Neural cell (in vitro differentiated cells): Measurements from ENCODE around the gene PPFIA4. TPM values are rescaled to one million over a fixed set of nuclear protein-coding genes. Genes with fewer than 3 reads are reported as not detected.

Experiments
- H2AFZ ChIP-seq: fragments of 200-600, 300-800 bp; sonication (generic), shearing (Covaris generic); 2 replicates; pipeline ENCODE4 v1.6.0; 2014; ENCODE audit warnings: low read depth, mild to moderate bottlenecking, antibody characterized with exemption, low read length, moderate library complexity
- H3F3A ChIP-seq: fragments of 200-600 bp; shearing (Covaris generic); 2 replicates; pipeline ENCODE4 v1.6.1; 2016; ENCODE audit warnings: mild to moderate bottlenecking, moderate library complexity, mixed read lengths, antibody characterized with exemption, low read length; ENCODE audit not compliant: insufficient read depth, poor library complexity, severe bottlenecking
- H3K27ac ChIP-seq: fragments of 200-600, 300-800 bp; sonication (generic), shearing (Covaris generic); 2 replicates; pipeline ENCODE4 v1.5.1; 2014; ENCODE audit warnings: mild to moderate bottlenecking, low read length, moderate library complexity
- H3K27me3 ChIP-seq: fragments of 300-800, 200-600 bp; sonication (generic), shearing (Covaris generic); 2 replicates; pipeline ENCODE4 v1.6.0; 2014; ENCODE audit warnings: mild to moderate bottlenecking, low read depth, low read length, moderate library complexity; ENCODE audit not compliant: insufficient read depth
- H3K36me3 ChIP-seq: fragments of 300-800, 200-600 bp; sonication (generic), shearing (Covaris generic); 2 replicates; pipeline ENCODE4 v1.5.1; 2014; ENCODE audit warnings: mild to moderate bottlenecking, antibody characterized with exemption, low read length, moderate library complexity; ENCODE audit not compliant: insufficient read depth
- H3K4me2 ChIP-seq: fragments of 300-800, 200-600 bp; sonication (generic), shearing (Covaris generic); 2 replicates; pipeline ENCODE4 v1.6.0; 2014; ENCODE audit warnings: mild to moderate bottlenecking, low read length
- H3K4me3 ChIP-seq: fragments of 300-800, 200-600 bp; sonication (generic), shearing (Covaris generic); 2 replicates; pipeline ENCODE4 v1.5.1; 2014; ENCODE audit warnings: mild to moderate bottlenecking, low read length, moderate library complexity
- H3K79me2 ChIP-seq: fragments of 200-600 bp; shearing (Covaris generic); replicated peaks from 2 replicates; pipeline ENCODE4 v1.6.0; 2014; ENCODE audit warnings: mild to moderate bottlenecking, low read length, moderate library complexity; ENCODE audit not compliant: insufficient read depth
- H3K9ac ChIP-seq: fragments of 300-800, 200-600 bp; sonication (generic), shearing (Covaris generic); 2 replicates; pipeline ENCODE4 v1.6.1; 2016; ENCODE audit warnings: mild to moderate bottlenecking, low read length, mixed read lengths
- H3K9me2 ChIP-seq: fragments of 200-600 bp; shearing (Covaris generic); 2 replicates; pipeline ENCODE4 v1.6.1; 2016; ENCODE audit warnings: mild to moderate bottlenecking, low read length, mixed read lengths; ENCODE audit not compliant: insufficient read depth
- H3K9me3 ChIP-seq: fragments of 200-600, 300-800 bp; sonication (generic), shearing (Covaris generic); 2 replicates; pipeline ENCODE4 v1.6.1; 2016; ENCODE audit warnings: mild to moderate bottlenecking, mixed run types, low read length, moderate library complexity, mixed read lengths
- H4K20me1 ChIP-seq: fragments of 200-600 bp; shearing (Covaris generic); 2 replicates; pipeline ENCODE4 v1.6.1; 2016; ENCODE audit warnings: mild to moderate bottlenecking, mixed run types; ENCODE audit not compliant: insufficient read depth
- EP300 ChIP-seq: fragments of 450-650 bp; conservative IDR thresholded peaks from 2 replicates; pipeline ENCODE4 v1.6.1; 2014; ENCODE audit warnings: antibody characterized with exemption, mild to moderate bottlenecking, moderate library complexity; ENCODE audit not compliant: poor library complexity, severe bottlenecking
- EZH2 ChIP-seq: fragments of 200-600, 300-800 bp; shearing (Covaris generic), sonication (generic); IDR thresholded peaks from 2 replicates; pipeline ENCODE4 v1.6.1; 2014; ENCODE audit warnings: antibody characterized with exemption, low read length, borderline replicate concordance, mild to moderate bottlenecking; ENCODE audit not compliant: insufficient read depth, poor library complexity, severe bottlenecking
- MXI1 ChIP-seq: fragments of 450-650 bp; conservative IDR thresholded peaks from 2 replicates; pipeline ENCODE4 v1.6.1; 2014; ENCODE audit warnings: antibody characterized with exemption, mild to moderate bottlenecking; ENCODE audit not compliant: poor library complexity, severe bottlenecking
- POLR2AphosphoS5 ChIP-seq: IDR thresholded peaks from 2 replicates; pipeline ENCODE4 v1.6.1; 2012
- RAD21 ChIP-seq: fragments of 450-650 bp; conservative IDR thresholded peaks from 2 replicates; pipeline ENCODE4 v1.6.1; 2014; ENCODE audit warnings: antibody characterized with exemption, mild to moderate bottlenecking, moderate library complexity
- REST ChIP-seq: IDR thresholded peaks from 2 replicates; pipeline ENCODE4 v1.6.1; 2012; ENCODE audit warnings: borderline replicate concordance
- SMC3 ChIP-seq: fragments of 450-650 bp; conservative IDR thresholded peaks from 2 replicates; pipeline ENCODE4 v1.6.1; 2014; ENCODE audit warnings: antibody characterized with exemption, mild to moderate bottlenecking, moderate library complexity; ENCODE audit not compliant: poor library complexity
- TAF1 ChIP-seq: IDR thresholded peaks from 2 replicates; pipeline ENCODE4 v1.6.1; 2012; ENCODE audit warnings: low read depth
- polyA plus RNA-seq: library from polyadenylated mRNA; depleted of rRNA; stranded (reverse); fragments of >200 nt; gene quantifications from 2 replicates; pipeline ENCODE4 v1.2.3, GENCODE V29; 2014
- TF ChIP-seq, protein P1 (sequence below): fragments of 450-650 bp; IDR thresholded peaks from 2 replicates; pipeline ENCODE4 v1.5.1; 2014; ENCODE audit warnings: antibody characterized with exemption, mild to moderate bottlenecking, moderate library complexity; ENCODE audit not compliant: poor library complexity, severe bottlenecking

Gene PPFIA4
- polyA plus RNA-seq, 1 donor from 2014 or later: 1.6 TPM

DNA sequence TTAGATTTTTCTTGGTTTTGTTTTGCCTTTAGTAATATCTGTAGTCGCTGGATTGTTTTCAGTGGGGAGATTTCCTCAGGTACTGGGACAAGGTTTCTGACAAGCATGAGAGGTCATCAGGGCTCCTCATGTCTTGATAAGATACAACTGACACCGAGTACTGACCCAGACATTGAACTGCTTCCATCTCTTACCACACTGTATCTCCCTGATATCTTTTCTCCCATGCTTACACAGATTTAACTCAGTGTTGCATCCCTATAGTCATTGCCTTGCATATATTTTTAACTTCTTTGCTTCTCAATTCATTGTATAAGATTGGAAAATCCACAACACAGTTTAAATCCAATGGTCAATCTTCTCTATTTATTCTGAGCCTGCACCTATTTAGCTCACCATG is 46.8 kb upstream of the PPFIA4 start:
- H3K9me3 ChIP-seq: no peaks in the 10 kb centered on the region
- no peaks in the 10 kb centered on the region for H3F3A ChIP-seq
- no peaks in the 10 kb centered on the region for H3K36me3 ChIP-seq
- H3K27me3 ChIP-seq: peaks cover 4% of the 10 kb centered on the region
- no peaks in the 10 kb centered on the region for H4K20me1 ChIP-seq
- no peaks in the 10 kb centered on the region for H3K79me2 ChIP-seq
- no peak overlapping the region for H3K27ac ChIP-seq
- H3K4me3 ChIP-seq: no peak overlapping the region
- TF ChIP-seq EZH2 (no peak), EP300 (no peak), RAD21 (no peak), REST (no peak), SMC3 (no peak), MXI1 (no peak), POLR2AphosphoS5 (no peak), TAF1 (no peak)
- TF ChIP-seq, protein P1, sequence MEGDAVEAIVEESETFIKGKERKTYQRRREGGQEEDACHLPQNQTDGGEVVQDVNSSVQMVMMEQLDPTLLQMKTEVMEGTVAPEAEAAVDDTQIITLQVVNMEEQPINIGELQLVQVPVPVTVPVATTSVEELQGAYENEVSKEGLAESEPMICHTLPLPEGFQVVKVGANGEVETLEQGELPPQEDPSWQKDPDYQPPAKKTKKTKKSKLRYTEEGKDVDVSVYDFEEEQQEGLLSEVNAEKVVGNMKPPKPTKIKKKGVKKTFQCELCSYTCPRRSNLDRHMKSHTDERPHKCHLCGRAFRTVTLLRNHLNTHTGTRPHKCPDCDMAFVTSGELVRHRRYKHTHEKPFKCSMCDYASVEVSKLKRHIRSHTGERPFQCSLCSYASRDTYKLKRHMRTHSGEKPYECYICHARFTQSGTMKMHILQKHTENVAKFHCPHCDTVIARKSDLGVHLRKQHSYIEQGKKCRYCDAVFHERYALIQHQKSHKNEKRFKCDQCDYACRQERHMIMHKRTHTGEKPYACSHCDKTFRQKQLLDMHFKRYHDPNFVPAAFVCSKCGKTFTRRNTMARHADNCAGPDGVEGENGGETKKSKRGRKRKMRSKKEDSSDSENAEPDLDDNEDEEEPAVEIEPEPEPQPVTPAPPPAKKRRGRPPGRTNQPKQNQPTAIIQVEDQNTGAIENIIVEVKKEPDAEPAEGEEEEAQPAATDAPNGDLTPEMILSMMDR: no peak
- no peak overlapping the region for H3K9ac ChIP-seq
- H2AFZ ChIP-seq: no peak overlapping the region
- no peak overlapping the region for H3K4me2 ChIP-seq
- H3K9me2 ChIP-seq: no peaks in the 10 kb centered on the region

- Histone ChIP-seq H3K79me2 (no peaks in the 10 kb centered on the region), H3K4me2 (no peak overlapping the region), H3K9ac (no peak overlapping the region), H3F3A (no peaks in the 10 kb centered on the region), H3K27me3 (no peaks in the 10 kb centered on the region), H3K27ac (no peak overlapping the region), H4K20me1 (no peaks in the 10 kb centered on the region), H3K9me3 (no peaks in the 10 kb centered on the region), H3K4me3 (no peak overlapping the region), H3K9me2 (no peaks in the 10 kb centered on the region), H2AFZ (no peak overlapping the region), H3K36me3 (no peaks in the 10 kb centered on the region)
- TF ChIP-seq EP300 (no peak), SMC3 (no peak), TAF1 (no peak), EZH2 (no peak), MXI1 (no peak), RAD21 (no peak), POLR2AphosphoS5 (no peak), REST (no peak)
- TF ChIP-seq, protein P1: no peak
Observed at GRCh38 chr1:202981939-202982338, 44.4 kb upstream of the PPFIA4 start.
